Activated CD4-positive, CD25-positive, alpha-beta regulatory T cell (primary cell): ENCODE data around the gene SMIM33.
"Not testable (repeated sequence)": the region's sequence is repeated elsewhere in the genome, so short reads cannot be mapped to it uniquely, and the experiment has no call there.

Experiments used
- DNase-seq, 4 experiments: peaks; one replicate each; lab custom pipeline; 2025; lab: John Stamatoyannopoulos, UW

SMIM33 gene

GRCh38 chr5:139457241-139457640, 13.6 kb upstream of the SMIM33 start:
- DNase-seq = no peak

GRCh38 chr5:139457653-139458306, 13.0 kb upstream of the SMIM33 start:
- no peak for DNase-seq

- peak; percentile 27 to 63 (median 44) for DNase-seq
These were observed 12.0 kb upstream of the SMIM33 start for GRCh38 chr5:139458580-139459407.

- DNase-seq = no peak
These were observed 11.3 kb upstream of the SMIM33 start for GRCh38 chr5:139459451-139459934.

GRCh38 chr5:139460455-139460854, 10.3 kb upstream of the SMIM33 start:
- DNase-seq = no peak

- DNase-seq = no peak
These were observed 9.6 kb upstream of the SMIM33 start for GRCh38 chr5:139461176-139461575.

GRCh38 chr5:139461698-139462097, 9.1 kb upstream of the SMIM33 start:
- no peak for DNase-seq

- DNase-seq = no peak
These were observed 8.1 kb upstream of the SMIM33 start, which contains the start of gene ECSCR for GRCh38 chr5:139462586-139463276. Gene ECSCR (minus strand): TSS chr5:139462743. CDS start chr5:139462670, 73 bp downstream.

GRCh38 chr5:139468421-139468931, 2.3 kb upstream of the SMIM33 start:
- DNase-seq = no peak

- no peak for DNase-seq
These were observed 1.7 kb downstream of the SMIM33 start for GRCh38 chr5:139472386-139473030.

GRCh38 chr5:139473105-139473504, 2.3 kb downstream of the SMIM33 start:
- DNase-seq = no peak

- DNase-seq = no peak
These were observed 2.8 kb downstream of the SMIM33 start for GRCh38 chr5:139473565-139473964.

- no peak for DNase-seq
These were observed 4.3 kb downstream of the SMIM33 start for GRCh38 chr5:139474890-139475791.

- DNase-seq = no peak
These were observed 5.2 kb downstream of the SMIM33 start for GRCh38 chr5:139475865-139476617.

GRCh38 chr5:139478657-139479423, 8.0 kb downstream of the SMIM33 start:
- not testable (repeated sequence) for DNase-seq

- not testable (repeated sequence) for DNase-seq
These were observed 8.9 kb downstream of the SMIM33 start for GRCh38 chr5:139479729-139480128.

GRCh38 chr5:139481122-139481533, 10.3 kb downstream of the SMIM33 start:
- DNase-seq = no peak

- no peak for DNase-seq
These were observed 10.8 kb downstream of the SMIM33 start for GRCh38 chr5:139481580-139482049.
